ENCODE measurements around the gene MPRIP. TPM values are rescaled to one million over a fixed set of nuclear protein-coding genes. Genes with fewer than 3 reads are reported as not detected.
A peak's percentile ranks its signal among the peaks of the same experiment; 100 is the strongest.

The MPRIP gene
- total RNA-seq, 1 experiment from 2014 or later: 140 TPM

GRCh38 chr17:17141860-17142552, 99.7 kb downstream of the MPRIP start:
- peak; percentile 77 for DNase-seq (ENCODE audit: low spot score)
- H3K36me3 Mint-ChIP-seq: peaks cover 24% of the 10 kb centered on the region
- CTCF ChIA-PET: interaction anchor here (0.6 to 5.1 kb wide), 83 partner anchors 10 to 749 kb away, joined by 3 to 77 read pairs (median 5); partner anchors contain the start of genes COPS3, FLCN, PLD6 and RASD1
- peaks cover 10% of the 10 kb centered on the region for H3K4me1 Mint-ChIP-seq
- no peaks in the 10 kb centered on the region for H3K27me3 Mint-ChIP-seq (ENCODE audit: low read depth)
- ATAC-seq: peak; percentile 66
- no peaks in the 10 kb centered on the region for H3K9me3 Mint-ChIP-seq
- TF ChIP-seq NR2C2 (CRISPR knock-in tag; IDR thresholded peaks at IDR 0.05): no peak
- TF ChIP-seq, protein P1, sequence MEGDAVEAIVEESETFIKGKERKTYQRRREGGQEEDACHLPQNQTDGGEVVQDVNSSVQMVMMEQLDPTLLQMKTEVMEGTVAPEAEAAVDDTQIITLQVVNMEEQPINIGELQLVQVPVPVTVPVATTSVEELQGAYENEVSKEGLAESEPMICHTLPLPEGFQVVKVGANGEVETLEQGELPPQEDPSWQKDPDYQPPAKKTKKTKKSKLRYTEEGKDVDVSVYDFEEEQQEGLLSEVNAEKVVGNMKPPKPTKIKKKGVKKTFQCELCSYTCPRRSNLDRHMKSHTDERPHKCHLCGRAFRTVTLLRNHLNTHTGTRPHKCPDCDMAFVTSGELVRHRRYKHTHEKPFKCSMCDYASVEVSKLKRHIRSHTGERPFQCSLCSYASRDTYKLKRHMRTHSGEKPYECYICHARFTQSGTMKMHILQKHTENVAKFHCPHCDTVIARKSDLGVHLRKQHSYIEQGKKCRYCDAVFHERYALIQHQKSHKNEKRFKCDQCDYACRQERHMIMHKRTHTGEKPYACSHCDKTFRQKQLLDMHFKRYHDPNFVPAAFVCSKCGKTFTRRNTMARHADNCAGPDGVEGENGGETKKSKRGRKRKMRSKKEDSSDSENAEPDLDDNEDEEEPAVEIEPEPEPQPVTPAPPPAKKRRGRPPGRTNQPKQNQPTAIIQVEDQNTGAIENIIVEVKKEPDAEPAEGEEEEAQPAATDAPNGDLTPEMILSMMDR (IDR thresholded peaks at IDR 0.05): peak; percentile 92
- peak overlapping the region; percentile 75 for H3K27ac Mint-ChIP-seq
- no peak overlapping the region for H3K4me3 Mint-ChIP-seq
- POLR2A ChIA-PET: interaction anchor here (0.6 to 1.3 kb wide), 2 partner anchors 49 to 1302 kb away, joined by 5 to 8 read pairs; no protein-coding TSS in a partner anchor

- Mint-ChIP-seq H3K4me1 (peaks cover 10% of the 10 kb centered on the region), H3K9me3 (no peaks in the 10 kb centered on the region), H3K4me3 (no peak overlapping the region), H3K27ac (no peak overlapping the region; the same call in 1 of the 2 replicates), H3K27me3 (ENCODE audit: low read depth) (no peaks in the 10 kb centered on the region), H3K36me3 (peaks cover 24% of the 10 kb centered on the region)
- ChIA-PET CTCF (interaction anchor here (0.6 to 5.1 kb wide), 78 partner anchors 9 to 748 kb away, joined by 3 to 77 read pairs (median 5); partner anchors contain the start of genes COPS3, PLD6 and RASD1), POLR2A (interaction anchor here (0.6 to 1.3 kb wide), 2 partner anchors 49 to 1303 kb away, joined by 5 to 8 read pairs; no protein-coding TSS in a partner anchor)
- no peak for DNase-seq (ENCODE audit: low spot score)
- ATAC-seq: no peak
- TF ChIP-seq, protein P2, sequence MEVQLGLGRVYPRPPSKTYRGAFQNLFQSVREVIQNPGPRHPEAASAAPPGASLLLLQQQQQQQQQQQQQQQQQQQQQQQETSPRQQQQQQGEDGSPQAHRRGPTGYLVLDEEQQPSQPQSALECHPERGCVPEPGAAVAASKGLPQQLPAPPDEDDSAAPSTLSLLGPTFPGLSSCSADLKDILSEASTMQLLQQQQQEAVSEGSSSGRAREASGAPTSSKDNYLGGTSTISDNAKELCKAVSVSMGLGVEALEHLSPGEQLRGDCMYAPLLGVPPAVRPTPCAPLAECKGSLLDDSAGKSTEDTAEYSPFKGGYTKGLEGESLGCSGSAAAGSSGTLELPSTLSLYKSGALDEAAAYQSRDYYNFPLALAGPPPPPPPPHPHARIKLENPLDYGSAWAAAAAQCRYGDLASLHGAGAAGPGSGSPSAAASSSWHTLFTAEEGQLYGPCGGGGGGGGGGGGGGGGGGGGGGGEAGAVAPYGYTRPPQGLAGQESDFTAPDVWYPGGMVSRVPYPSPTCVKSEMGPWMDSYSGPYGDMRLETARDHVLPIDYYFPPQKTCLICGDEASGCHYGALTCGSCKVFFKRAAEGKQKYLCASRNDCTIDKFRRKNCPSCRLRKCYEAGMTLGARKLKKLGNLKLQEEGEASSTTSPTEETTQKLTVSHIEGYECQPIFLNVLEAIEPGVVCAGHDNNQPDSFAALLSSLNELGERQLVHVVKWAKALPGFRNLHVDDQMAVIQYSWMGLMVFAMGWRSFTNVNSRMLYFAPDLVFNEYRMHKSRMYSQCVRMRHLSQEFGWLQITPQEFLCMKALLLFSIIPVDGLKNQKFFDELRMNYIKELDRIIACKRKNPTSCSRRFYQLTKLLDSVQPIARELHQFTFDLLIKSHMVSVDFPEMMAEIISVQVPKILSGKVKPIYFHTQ (CRISPR knock-in tag; IDR thresholded peaks at IDR 0.05): no peak
- TF ChIP-seq ZBTB21 (CRISPR knock-in tag; IDR thresholded peaks at IDR 0.05; ENCODE audit: borderline replicate concordance) (no peak), EMX1 (CRISPR knock-in tag; IDR thresholded peaks at IDR 0.05) (no peak), ATF6 (CRISPR knock-in tag; IDR thresholded peaks at IDR 0.05) (no peak), ZNF416 (CRISPR knock-in tag; IDR thresholded peaks at IDR 0.05) (no peak), PRRX2 (CRISPR knock-in tag; IDR thresholded peaks at IDR 0.05) (no peak)
These were observed 100.3 kb downstream of the MPRIP start for GRCh38 chr17:17142556-17142955.

DNA sequence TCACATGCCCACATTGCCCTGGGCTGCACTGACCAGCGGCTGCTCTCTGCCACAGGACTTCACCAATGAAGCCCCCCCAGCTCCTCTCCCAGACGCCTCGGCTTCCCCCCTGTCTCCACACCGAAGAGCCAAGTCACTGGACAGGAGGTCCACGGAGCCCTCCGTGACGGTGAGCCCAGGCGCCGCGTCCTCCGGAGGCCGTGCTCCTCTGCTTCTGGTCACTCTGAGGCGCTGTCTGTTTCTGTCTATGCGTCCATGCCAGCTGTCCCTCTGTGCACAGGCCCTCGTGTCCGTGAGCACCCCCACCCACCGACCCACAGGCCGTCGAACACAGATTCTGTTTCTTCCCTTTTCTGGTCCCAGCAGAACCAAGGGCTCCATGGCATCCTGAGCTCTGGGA, 101.2 kb downstream of the MPRIP start:
- Mint-ChIP-seq H3K27me3 (ENCODE audit: low read depth) (no peaks in the 10 kb centered on the region), H3K4me3 (no peak overlapping the region), H3K36me3 (peaks cover 23% of the 10 kb centered on the region), H3K27ac (no peak overlapping the region), H3K9me3 (no peaks in the 10 kb centered on the region), H3K4me1 (peaks cover 10% of the 10 kb centered on the region)
- ChIA-PET POLR2A (no interaction called here), CTCF (interaction anchor here (1.0 to 5.1 kb wide), 3 partner anchors 10 to 36 kb away, joined by 3 to 77 read pairs (median 15); no protein-coding TSS in a partner anchor)
- TF ChIP-seq USF1 (CRISPR knock-in tag; IDR thresholded peaks at IDR 0.05): no peak
- no peak for TF ChIP-seq CREB1 (CRISPR knock-in tag; IDR thresholded peaks at IDR 0.05)
- TF ChIP-seq KAT7 (CRISPR knock-in tag; IDR thresholded peaks at IDR 0.05; ENCODE audit: borderline replicate concordance): no peak
- TF ChIP-seq, protein P3, sequence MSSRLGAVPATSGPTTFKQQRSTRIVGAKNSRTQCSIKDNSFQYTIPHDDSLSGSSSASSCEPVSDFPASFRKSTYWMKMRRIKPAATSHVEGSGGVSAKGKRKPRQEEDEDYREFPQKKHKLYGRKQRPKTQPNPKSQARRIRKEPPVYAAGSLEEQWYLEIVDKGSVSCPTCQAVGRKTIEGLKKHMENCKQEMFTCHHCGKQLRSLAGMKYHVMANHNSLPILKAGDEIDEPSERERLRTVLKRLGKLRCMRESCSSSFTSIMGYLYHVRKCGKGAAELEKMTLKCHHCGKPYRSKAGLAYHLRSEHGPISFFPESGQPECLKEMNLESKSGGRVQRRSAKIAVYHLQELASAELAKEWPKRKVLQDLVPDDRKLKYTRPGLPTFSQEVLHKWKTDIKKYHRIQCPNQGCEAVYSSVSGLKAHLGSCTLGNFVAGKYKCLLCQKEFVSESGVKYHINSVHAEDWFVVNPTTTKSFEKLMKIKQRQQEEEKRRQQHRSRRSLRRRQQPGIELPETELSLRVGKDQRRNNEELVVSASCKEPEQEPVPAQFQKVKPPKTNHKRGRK (CRISPR knock-in tag; IDR thresholded peaks at IDR 0.05; ENCODE audit: borderline replicate concordance): no peak
- no peak for TF ChIP-seq GABPB1 (CRISPR knock-in tag; IDR thresholded peaks at IDR 0.05)
- TF ChIP-seq PRRX2 (CRISPR knock-in tag; IDR thresholded peaks at IDR 0.05): no peak
- no peak for TF ChIP-seq RELA (CRISPR knock-in tag; IDR thresholded peaks at IDR 0.05; ENCODE audit: borderline replicate concordance)
- TF ChIP-seq JUN (CRISPR knock-in tag; IDR thresholded peaks at IDR 0.05): no peak
- TF ChIP-seq ZNF396 (CRISPR knock-in tag; IDR thresholded peaks at IDR 0.05; ENCODE audit: borderline replicate concordance): no peak
- TF ChIP-seq, protein P4, sequence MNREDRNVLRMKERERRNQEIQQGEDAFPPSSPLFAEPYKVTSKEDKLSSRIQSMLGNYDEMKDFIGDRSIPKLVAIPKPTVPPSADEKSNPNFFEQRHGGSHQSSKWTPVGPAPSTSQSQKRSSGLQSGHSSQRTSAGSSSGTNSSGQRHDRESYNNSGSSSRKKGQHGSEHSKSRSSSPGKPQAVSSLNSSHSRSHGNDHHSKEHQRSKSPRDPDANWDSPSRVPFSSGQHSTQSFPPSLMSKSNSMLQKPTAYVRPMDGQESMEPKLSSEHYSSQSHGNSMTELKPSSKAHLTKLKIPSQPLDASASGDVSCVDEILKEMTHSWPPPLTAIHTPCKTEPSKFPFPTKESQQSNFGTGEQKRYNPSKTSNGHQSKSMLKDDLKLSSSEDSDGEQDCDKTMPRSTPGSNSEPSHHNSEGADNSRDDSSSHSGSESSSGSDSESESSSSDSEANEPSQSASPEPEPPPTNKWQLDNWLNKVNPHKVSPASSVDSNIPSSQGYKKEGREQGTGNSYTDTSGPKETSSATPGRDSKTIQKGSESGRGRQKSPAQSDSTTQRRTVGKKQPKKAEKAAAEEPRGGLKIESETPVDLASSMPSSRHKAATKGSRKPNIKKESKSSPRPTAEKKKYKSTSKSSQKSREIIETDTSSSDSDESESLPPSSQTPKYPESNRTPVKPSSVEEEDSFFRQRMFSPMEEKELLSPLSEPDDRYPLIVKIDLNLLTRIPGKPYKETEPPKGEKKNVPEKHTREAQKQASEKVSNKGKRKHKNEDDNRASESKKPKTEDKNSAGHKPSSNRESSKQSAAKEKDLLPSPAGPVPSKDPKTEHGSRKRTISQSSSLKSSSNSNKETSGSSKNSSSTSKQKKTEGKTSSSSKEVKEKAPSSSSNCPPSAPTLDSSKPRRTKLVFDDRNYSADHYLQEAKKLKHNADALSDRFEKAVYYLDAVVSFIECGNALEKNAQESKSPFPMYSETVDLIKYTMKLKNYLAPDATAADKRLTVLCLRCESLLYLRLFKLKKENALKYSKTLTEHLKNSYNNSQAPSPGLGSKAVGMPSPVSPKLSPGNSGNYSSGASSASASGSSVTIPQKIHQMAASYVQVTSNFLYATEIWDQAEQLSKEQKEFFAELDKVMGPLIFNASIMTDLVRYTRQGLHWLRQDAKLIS (CRISPR knock-in tag; IDR thresholded peaks at IDR 0.05; ENCODE audit: borderline replicate concordance): no peak
- DNase-seq (ENCODE audit: low spot score): no peak
- ATAC-seq: no peak
